GM23338 (cell line): ENCODE results near the gene PGF.

ENCODE experiments used
- CREB1 ChIP-seq: fragments of 250-450 bp; sonication (Bioruptor Pico); IDR thresholded peaks from 2 replicates; pipeline ENCODE4 v1.5.0; 2020; ENCODE audit warnings: low read depth, mild to moderate bottlenecking, moderate library complexity
- EZH2 ChIP-seq: fragments of 200-600 bp; sonication (generic); IDR thresholded peaks from one replicate; pipeline ENCODE4 v1.8.0; 2017; ENCODE audit warnings: antibody characterized with exemption, mild to moderate bottlenecking, low read depth; ENCODE audit not compliant: unreplicated experiment
- EZH2phosphoT487 ChIP-seq: fragments of 200-600 bp; sonication (generic); IDR thresholded peaks from one replicate; pipeline ENCODE4 v1.8.1; 2018; ENCODE audit warnings: antibody characterized with exemption; ENCODE audit not compliant: unreplicated experiment
- NANOG ChIP-seq: IDR thresholded peaks from 2 replicates; pipeline ENCODE4 v1.6.1; 2016; ENCODE audit warnings: antibody characterized with exemption, borderline replicate concordance
- POLR2AphosphoS5 ChIP-seq: IDR thresholded peaks from 2 replicates; pipeline ENCODE4 v1.6.1; 2016; ENCODE audit warnings: antibody characterized with exemption, low read depth
- STAT1 ChIP-seq: IDR thresholded peaks from one replicate; pipeline ENCODE4 v1.6.1; 2016; ENCODE audit warnings: antibody characterized with exemption; ENCODE audit not compliant: unreplicated experiment
- ZNF114 ChIP-seq: fragments of 250-450 bp; sonication (Bioruptor Pico); IDR thresholded peaks from 2 replicates; pipeline ENCODE4 v1.5.0; 2020; ENCODE audit warnings: mild to moderate bottlenecking, moderate library complexity
- ZNF331 ChIP-seq: fragments of 250-450 bp; sonication (Bioruptor Pico); IDR thresholded peaks from 2 replicates; pipeline ENCODE4 v1.5.0; 2020; ENCODE audit warnings: low read depth, mild to moderate bottlenecking, moderate library complexity
- TF ChIP-seq, protein P1 (sequence below), 2 experiments: fragments of 200-600 bp in 1 of 2; sonication (generic) in 1 of 2; conservative IDR thresholded peaks; 2 replicates each; pipeline versions ENCODE4 v1.5.1 to v1.6.1; 2016 to 2017; ENCODE audit warnings: antibody characterized with exemption in 2 of 2, low read depth in 2 of 2, mild to moderate bottlenecking in 2 of 2, moderate library complexity in 1 of 2
- TF ChIP-seq, protein P2 (sequence below): IDR thresholded peaks from 2 replicates; pipeline ENCODE4 v1.6.1; 2016; ENCODE audit warnings: antibody characterized with exemption
- TF ChIP-seq, protein P3 (sequence below): IDR thresholded peaks from one replicate; pipeline ENCODE4 v1.6.1; 2018; ENCODE audit warnings: antibody characterized with exemption; ENCODE audit not compliant: unreplicated experiment
- TF ChIP-seq, protein P4 (sequence below): fragments of 250-450 bp; sonication (Bioruptor Pico); IDR thresholded peaks from 2 replicates; pipeline ENCODE4 v1.5.0; 2020; ENCODE audit warnings: mild to moderate bottlenecking, moderate library complexity

DNA sequence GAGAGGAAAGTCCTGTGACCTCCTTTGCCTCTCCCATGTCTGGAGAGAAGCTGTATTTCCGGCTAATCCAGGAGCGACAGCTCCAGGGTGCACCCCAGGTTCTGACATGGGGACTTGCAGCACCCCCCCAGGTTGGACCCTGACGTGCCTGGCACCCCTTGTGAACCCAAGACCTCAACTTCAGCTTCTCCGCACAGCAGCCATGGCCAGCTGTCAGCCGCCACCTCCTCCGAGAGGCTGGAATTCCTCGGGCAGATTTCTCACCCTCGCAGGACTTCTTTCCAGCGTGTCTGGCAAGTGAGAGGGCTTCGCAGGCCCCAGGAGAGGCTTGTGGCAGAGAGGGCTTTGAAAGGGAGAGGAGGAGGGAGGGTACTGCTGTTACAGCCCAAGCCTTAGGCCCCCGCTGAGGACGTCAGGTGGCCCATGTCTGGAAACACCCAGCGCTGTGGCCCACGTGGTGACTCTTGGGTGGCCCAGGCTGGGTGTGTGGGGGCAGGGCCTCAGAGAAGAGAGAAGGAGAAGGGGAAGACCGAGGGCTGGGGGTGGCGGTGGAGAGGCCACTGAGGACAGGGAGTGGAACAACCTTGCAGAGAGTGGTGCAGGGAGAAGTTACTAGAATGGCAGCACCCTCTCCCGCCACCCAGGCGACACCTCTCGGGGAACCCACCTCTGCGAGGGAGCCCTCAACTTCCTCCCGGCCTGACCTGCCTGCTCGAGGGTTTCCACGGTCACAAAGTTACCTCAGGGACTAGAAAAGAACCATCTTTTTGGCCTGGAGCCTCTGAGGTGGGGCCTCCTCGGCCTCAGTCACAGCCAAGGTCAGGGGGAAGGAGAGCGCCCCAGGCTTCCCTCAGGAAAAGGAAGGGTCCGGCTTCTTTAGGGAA, 20.7 kb downstream of the PGF start:
- TF ChIP-seq, protein P1, sequence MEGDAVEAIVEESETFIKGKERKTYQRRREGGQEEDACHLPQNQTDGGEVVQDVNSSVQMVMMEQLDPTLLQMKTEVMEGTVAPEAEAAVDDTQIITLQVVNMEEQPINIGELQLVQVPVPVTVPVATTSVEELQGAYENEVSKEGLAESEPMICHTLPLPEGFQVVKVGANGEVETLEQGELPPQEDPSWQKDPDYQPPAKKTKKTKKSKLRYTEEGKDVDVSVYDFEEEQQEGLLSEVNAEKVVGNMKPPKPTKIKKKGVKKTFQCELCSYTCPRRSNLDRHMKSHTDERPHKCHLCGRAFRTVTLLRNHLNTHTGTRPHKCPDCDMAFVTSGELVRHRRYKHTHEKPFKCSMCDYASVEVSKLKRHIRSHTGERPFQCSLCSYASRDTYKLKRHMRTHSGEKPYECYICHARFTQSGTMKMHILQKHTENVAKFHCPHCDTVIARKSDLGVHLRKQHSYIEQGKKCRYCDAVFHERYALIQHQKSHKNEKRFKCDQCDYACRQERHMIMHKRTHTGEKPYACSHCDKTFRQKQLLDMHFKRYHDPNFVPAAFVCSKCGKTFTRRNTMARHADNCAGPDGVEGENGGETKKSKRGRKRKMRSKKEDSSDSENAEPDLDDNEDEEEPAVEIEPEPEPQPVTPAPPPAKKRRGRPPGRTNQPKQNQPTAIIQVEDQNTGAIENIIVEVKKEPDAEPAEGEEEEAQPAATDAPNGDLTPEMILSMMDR (conservative IDR thresholded peaks at IDR 0.05; ENCODE audit: low read depth in 2 of 2): no peak
- TF ChIP-seq EZH2phosphoT487: no peak
- TF ChIP-seq, protein P2, sequence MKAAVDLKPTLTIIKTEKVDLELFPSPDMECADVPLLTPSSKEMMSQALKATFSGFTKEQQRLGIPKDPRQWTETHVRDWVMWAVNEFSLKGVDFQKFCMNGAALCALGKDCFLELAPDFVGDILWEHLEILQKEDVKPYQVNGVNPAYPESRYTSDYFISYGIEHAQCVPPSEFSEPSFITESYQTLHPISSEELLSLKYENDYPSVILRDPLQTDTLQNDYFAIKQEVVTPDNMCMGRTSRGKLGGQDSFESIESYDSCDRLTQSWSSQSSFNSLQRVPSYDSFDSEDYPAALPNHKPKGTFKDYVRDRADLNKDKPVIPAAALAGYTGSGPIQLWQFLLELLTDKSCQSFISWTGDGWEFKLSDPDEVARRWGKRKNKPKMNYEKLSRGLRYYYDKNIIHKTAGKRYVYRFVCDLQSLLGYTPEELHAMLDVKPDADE: no peak
- TF ChIP-seq POLR2AphosphoS5: no peak
- TF ChIP-seq, protein P3, sequence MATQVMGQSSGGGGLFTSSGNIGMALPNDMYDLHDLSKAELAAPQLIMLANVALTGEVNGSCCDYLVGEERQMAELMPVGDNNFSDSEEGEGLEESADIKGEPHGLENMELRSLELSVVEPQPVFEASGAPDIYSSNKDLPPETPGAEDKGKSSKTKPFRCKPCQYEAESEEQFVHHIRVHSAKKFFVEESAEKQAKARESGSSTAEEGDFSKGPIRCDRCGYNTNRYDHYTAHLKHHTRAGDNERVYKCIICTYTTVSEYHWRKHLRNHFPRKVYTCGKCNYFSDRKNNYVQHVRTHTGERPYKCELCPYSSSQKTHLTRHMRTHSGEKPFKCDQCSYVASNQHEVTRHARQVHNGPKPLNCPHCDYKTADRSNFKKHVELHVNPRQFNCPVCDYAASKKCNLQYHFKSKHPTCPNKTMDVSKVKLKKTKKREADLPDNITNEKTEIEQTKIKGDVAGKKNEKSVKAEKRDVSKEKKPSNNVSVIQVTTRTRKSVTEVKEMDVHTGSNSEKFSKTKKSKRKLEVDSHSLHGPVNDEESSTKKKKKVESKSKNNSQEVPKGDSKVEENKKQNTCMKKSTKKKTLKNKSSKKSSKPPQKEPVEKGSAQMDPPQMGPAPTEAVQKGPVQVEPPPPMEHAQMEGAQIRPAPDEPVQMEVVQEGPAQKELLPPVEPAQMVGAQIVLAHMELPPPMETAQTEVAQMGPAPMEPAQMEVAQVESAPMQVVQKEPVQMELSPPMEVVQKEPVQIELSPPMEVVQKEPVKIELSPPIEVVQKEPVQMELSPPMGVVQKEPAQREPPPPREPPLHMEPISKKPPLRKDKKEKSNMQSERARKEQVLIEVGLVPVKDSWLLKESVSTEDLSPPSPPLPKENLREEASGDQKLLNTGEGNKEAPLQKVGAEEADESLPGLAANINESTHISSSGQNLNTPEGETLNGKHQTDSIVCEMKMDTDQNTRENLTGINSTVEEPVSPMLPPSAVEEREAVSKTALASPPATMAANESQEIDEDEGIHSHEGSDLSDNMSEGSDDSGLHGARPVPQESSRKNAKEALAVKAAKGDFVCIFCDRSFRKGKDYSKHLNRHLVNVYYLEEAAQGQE: no peak
- no peak for TF ChIP-seq CREB1
- no peak for TF ChIP-seq EZH2
- TF ChIP-seq ZNF114 (CRISPR knock-in tag): no peak
- TF ChIP-seq NANOG: no peak
- TF ChIP-seq, protein P4, sequence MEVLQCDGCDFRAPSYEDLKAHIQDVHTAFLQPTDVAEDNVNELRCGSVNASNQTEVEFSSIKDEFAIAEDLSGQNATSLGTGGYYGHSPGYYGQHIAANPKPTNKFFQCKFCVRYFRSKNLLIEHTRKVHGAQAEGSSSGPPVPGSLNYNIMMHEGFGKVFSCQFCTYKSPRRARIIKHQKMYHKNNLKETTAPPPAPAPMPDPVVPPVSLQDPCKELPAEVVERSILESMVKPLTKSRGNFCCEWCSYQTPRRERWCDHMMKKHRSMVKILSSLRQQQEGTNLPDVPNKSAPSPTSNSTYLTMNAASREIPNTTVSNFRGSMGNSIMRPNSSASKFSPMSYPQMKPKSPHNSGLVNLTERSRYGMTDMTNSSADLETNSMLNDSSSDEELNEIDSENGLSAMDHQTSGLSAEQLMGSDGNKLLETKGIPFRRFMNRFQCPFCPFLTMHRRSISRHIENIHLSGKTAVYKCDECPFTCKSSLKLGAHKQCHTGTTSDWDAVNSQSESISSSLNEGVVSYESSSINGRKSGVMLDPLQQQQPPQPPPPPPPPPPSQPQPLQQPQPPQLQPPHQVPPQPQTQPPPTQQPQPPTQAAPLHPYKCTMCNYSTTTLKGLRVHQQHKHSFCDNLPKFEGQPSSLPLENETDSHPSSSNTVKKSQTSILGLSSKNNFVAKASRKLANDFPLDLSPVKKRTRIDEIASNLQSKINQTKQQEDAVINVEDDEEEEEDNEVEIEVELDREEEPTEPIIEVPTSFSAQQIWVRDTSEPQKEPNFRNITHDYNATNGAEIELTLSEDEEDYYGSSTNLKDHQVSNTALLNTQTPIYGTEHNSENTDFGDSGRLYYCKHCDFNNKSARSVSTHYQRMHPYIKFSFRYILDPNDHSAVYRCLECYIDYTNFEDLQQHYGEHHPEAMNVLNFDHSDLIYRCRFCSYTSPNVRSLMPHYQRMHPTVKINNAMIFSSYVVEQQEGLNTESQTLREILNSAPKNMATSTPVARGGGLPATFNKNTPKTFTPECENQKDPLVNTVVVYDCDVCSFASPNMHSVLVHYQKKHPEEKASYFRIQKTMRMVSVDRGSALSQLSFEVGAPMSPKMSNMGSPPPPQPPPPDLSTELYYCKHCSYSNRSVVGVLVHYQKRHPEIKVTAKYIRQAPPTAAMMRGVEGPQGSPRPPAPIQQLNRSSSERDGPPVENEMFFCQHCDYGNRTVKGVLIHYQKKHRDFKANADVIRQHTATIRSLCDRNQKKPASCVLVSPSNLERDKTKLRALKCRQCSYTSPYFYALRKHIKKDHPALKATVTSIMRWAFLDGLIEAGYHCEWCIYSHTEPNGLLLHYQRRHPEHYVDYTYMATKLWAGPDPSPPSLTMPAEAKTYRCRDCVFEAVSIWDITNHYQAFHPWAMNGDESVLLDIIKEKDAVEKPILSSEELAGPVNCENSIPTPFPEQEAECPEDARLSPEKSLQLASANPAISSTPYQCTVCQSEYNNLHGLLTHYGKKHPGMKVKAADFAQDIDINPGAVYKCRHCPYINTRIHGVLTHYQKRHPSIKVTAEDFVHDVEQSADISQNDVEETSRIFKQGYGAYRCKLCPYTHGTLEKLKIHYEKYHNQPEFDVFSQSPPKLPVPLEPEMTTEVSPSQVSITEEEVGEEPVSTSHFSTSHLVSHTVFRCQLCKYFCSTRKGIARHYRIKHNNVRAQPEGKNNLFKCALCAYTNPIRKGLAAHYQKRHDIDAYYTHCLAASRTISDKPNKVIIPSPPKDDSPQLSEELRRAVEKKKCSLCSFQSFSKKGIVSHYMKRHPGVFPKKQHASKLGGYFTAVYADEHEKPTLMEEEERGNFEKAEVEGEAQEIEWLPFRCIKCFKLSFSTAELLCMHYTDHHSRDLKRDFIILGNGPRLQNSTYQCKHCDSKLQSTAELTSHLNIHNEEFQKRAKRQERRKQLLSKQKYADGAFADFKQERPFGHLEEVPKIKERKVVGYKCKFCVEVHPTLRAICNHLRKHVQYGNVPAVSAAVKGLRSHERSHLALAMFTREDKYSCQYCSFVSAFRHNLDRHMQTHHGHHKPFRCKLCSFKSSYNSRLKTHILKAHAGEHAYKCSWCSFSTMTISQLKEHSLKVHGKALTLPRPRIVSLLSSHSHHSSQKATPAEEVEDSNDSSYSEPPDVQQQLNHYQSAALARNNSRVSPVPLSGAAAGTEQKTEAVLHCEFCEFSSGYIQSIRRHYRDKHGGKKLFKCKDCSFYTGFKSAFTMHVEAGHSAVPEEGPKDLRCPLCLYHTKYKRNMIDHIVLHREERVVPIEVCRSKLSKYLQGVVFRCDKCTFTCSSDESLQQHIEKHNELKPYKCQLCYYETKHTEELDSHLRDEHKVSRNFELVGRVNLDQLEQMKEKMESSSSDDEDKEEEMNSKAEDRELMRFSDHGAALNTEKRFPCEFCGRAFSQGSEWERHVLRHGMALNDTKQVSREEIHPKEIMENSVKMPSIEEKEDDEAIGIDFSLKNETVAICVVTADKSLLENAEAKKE: no peak
- no peak for TF ChIP-seq STAT1
- no peak for TF ChIP-seq ZNF331 (CRISPR knock-in tag)
